IMR-90 (cell line): Measurements from ENCODE around the gene RPS6KA2. TPM values are rescaled to one million over a fixed set of nuclear protein-coding genes. Genes with fewer than 3 reads are reported as not detected.

Experiments
- ATAC-seq: fragments of 200-7000 bp; cut with Tn5 transposase; 2 replicates; pipeline ENCODE4 v1.9.1; 2020; ENCODE audit warnings: low read depth, mild to moderate bottlenecking, moderate library complexity
- BruUV-seq: library from RNA; stranded (reverse); fragments of 400-500 nt; replicated peaks from 2 replicates; lab custom pipeline; 2021; lab: Mats Ljungman, UMichigan
- CTCF ChIA-PET: fragments of 300-600 bp; formaldehyde crosslinking; extraction: SDS; loops from one replicate; lab custom pipeline; 2021; ENCODE audit warnings: antibody characterized with exemption; lab: Yijun Ruan, JAX
- POLR2A ChIA-PET: fragments of 300-600 bp; sonication (Branson Sonifier 250); formaldehyde crosslinking; loops from one replicate; lab custom pipeline; 2022; ENCODE audit warnings: antibody characterized with exemption; ENCODE audit not compliant: unreplicated experiment; lab: Charles Lee
- DNase-seq: peaks from one replicate; pipeline ENCODE4 v3.0.0; 2013
- H2AFZ ChIP-seq: replicated peaks from 2 replicates; pipeline ENCODE3; 2013; ENCODE audit warnings: low read length, mild to moderate bottlenecking; ENCODE audit not compliant: poor library complexity
- H2AK5ac ChIP-seq: 2 replicates; pipeline ENCODE4 v1.6.1; 2013; ENCODE audit warnings: low read depth, low read length, inconsistent platforms
- H2AK9ac ChIP-seq: replicated peaks from 2 replicates; pipeline ENCODE3; 2013; ENCODE audit warnings: mild to moderate bottlenecking, low read depth, low read length, moderate library complexity; ENCODE audit not compliant: poor library complexity
- H2BK120ac ChIP-seq: 2 replicates; pipeline ENCODE4 v1.6.1; 2013; ENCODE audit warnings: low read depth, low read length, inconsistent platforms
- H2BK15ac ChIP-seq: 3 replicates; pipeline ENCODE4 v1.6.1; 2013; ENCODE audit warnings: low read depth, low read length, inconsistent platforms
- H2BK20ac ChIP-seq: 2 replicates; pipeline ENCODE4 v1.6.1; 2013; ENCODE audit warnings: low read depth, mild to moderate bottlenecking, inconsistent platforms, low read length, moderate library complexity
- H2BK5ac ChIP-seq: 2 replicates; pipeline ENCODE4 v1.6.1; 2013; ENCODE audit warnings: mild to moderate bottlenecking, low read depth, low read length, inconsistent platforms; ENCODE audit not compliant: poor library complexity, severe bottlenecking
- H3K14ac ChIP-seq: replicated peaks from 2 replicates; pipeline ENCODE4 v1.6.1; 2013; ENCODE audit warnings: low read depth, low read length, inconsistent platforms
- H3K18ac ChIP-seq: 2 replicates; pipeline ENCODE4 v1.6.1; 2013; ENCODE audit warnings: low read depth, low read length, control low read depth
- H3K23ac ChIP-seq: 2 replicates; pipeline ENCODE4 v1.6.1; 2013; ENCODE audit warnings: low read depth, low read length, inconsistent platforms
- H3K27ac ChIP-seq: 2 replicates; pipeline ENCODE4 v1.5.1; 2013; ENCODE audit warnings: mild to moderate bottlenecking, control low read depth, low read length; ENCODE audit not compliant: insufficient read depth
- H3K27me3 ChIP-seq: 2 replicates; pipeline ENCODE4 v1.6.1; 2013; ENCODE audit warnings: low read length; ENCODE audit not compliant: control insufficient read depth, insufficient read depth
- H3K36me3 ChIP-seq: 2 replicates; pipeline ENCODE4 v1.6.1; 2013; ENCODE audit warnings: low read length, mixed read lengths; ENCODE audit not compliant: control insufficient read depth, insufficient read depth
- H3K4ac ChIP-seq: 2 replicates; pipeline ENCODE4 v1.6.1; 2013; ENCODE audit warnings: low read depth, low read length, inconsistent platforms
- H3K4me1 ChIP-seq: 2 replicates; pipeline ENCODE4 v1.6.1; 2013; ENCODE audit warnings: low read length, mixed read lengths; ENCODE audit not compliant: control insufficient read depth, insufficient read depth
- H3K4me2 ChIP-seq: 2 replicates; pipeline ENCODE4 v1.6.1; 2013; ENCODE audit warnings: low read depth, mild to moderate bottlenecking, control low read depth, low read length, moderate library complexity
- H3K4me3 ChIP-seq: 2 replicates; pipeline ENCODE4 v1.5.1; 2013; ENCODE audit warnings: low read depth, mild to moderate bottlenecking, control low read depth, low read length, moderate library complexity; ENCODE audit not compliant: insufficient read depth
- H3K56ac ChIP-seq: 2 replicates; pipeline ENCODE4 v1.6.1; 2013; ENCODE audit warnings: low read length, inconsistent platforms; ENCODE audit not compliant: insufficient read depth; ENCODE audit errors: extremely low read depth
- H3K79me1 ChIP-seq, 2 experiments: 2 replicates each; pipeline ENCODE4 v1.6.1; 2013; ENCODE audit warnings: low read length in 2 of 2, inconsistent platforms in 1 of 2, low read depth in 1 of 2
- H3K9ac ChIP-seq: 2 replicates; pipeline ENCODE4 v1.6.1; 2013; ENCODE audit warnings: low read depth, low read length, control low read depth
- H3K9me1 ChIP-seq: 2 replicates; pipeline ENCODE4 v1.6.1; 2013; ENCODE audit warnings: low read length, inconsistent platforms; ENCODE audit not compliant: insufficient read depth
- H3K9me3 ChIP-seq: 2 replicates; pipeline ENCODE4 v1.6.1; 2013; ENCODE audit warnings: low read length; ENCODE audit not compliant: control insufficient read depth, insufficient read depth
- H4K20me1 ChIP-seq: 2 replicates; pipeline ENCODE4 v1.6.1; 2013; ENCODE audit warnings: low read length, inconsistent platforms; ENCODE audit not compliant: insufficient read depth
- H4K5ac ChIP-seq: 2 replicates; pipeline ENCODE4 v1.6.1; 2013; ENCODE audit warnings: mild to moderate bottlenecking, low read depth, low read length, control low read depth
- H4K8ac ChIP-seq, 2 experiments: 2 replicates each; pipeline ENCODE4 v1.6.1; 2013; ENCODE audit warnings: low read depth in 2 of 2, low read length in 2 of 2, control low read depth in 1 of 2, inconsistent platforms in 1 of 2
- H4K91ac ChIP-seq: 2 replicates; pipeline ENCODE4 v1.6.1; 2013; ENCODE audit warnings: low read depth, low read length, inconsistent platforms; ENCODE audit not compliant: insufficient read depth
- MAFK ChIP-seq: IDR thresholded peaks from 2 replicates; pipeline ENCODE4 v1.6.1; 2012; ENCODE audit warnings: low read depth, low read length, improper control_type of control experiment
- MAZ ChIP-seq: IDR thresholded peaks from 2 replicates; pipeline ENCODE4 v1.6.1; 2012; ENCODE audit warnings: low read depth, mild to moderate bottlenecking, low read length, improper control_type of control experiment, moderate library complexity, borderline replicate concordance
- NFE2L2 ChIP-seq: fragments of 150-350 bp; IDR thresholded peaks from 2 replicates; pipeline ENCODE4 v1.6.1; 2016; ENCODE audit warnings: low read depth, mild to moderate bottlenecking, low read length
- POLR2A ChIP-seq: IDR thresholded peaks from 2 replicates; pipeline ENCODE4 v1.6.1; 2012; ENCODE audit warnings: mild to moderate bottlenecking, low read depth, low read length
- SMC3 ChIP-seq: fragments of 150-350 bp; IDR thresholded peaks from 2 replicates; pipeline ENCODE4 v1.6.1; 2016; ENCODE audit warnings: low read depth, mild to moderate bottlenecking, antibody characterized with exemption, low read length, moderate library complexity
- USF2 ChIP-seq: fragments of 150-350 bp; IDR thresholded peaks from 2 replicates; pipeline ENCODE4 v1.6.1; 2017; ENCODE audit warnings: mild to moderate bottlenecking, antibody characterized with exemption, low read length, low read depth
- WGBS, 2 experiments: methylation state at CpG; one replicate each; pipeline versions ENCODE4 v1.1.5 to v1.1.7; 2013; ENCODE audit warnings: missing lambda C conversion rate in 2 of 2; ENCODE audit not compliant: insufficient read length in 1 of 2; ENCODE audit errors: extremely low coverage in 2 of 2; 5-methylcytosine and 5-hydroxymethylcytosine counted together
- dilution Hi-C: fragments of 300-500 bp; cut with HindIII; formaldehyde crosslinking; loops from one replicate; pipeline ENCODE4 v1.14.3; 2018; ENCODE audit warnings: low sequenced_read_pairs; ENCODE audit not compliant: unreplicated experiment
- in situ Hi-C: fragments of 300-500 bp; cut with MboI; formaldehyde crosslinking; loops from 3 replicates; pipeline ENCODE4 v1.14.3; 2019; ENCODE audit warnings: low sequenced_read_pairs, inconsistent platforms, mixed read lengths
- intact Hi-C: fragments of 100-400 bp; cut with micrococcal nuclease; formaldehyde crosslinking; loops from 2 replicates; pipeline ENCODE4 v1.10.0; 2022
- polyA plus RNA-seq, 3 experiments: library from polyadenylated mRNA; depleted of rRNA; stranded (reverse); fragments of >200 nt; gene quantifications; 2 replicates each; pipeline ENCODE4 v1.2.3, GENCODE V29; 2012; ENCODE audit warnings: low replicate concordance in 1 of 3
- total RNA-seq: library from RNA; depleted of rRNA; stranded (reverse); fragments of >200 nt; gene quantifications from 2 replicates; pipeline ENCODE4 v1.2.3, GENCODE V29; 2012

The RPS6KA2 gene
- total and polyA plus RNA-seq, 2 of the 4 experiments (the other 2 are of a cell fraction) = 26.9 to 31.3 TPM

DNA sequence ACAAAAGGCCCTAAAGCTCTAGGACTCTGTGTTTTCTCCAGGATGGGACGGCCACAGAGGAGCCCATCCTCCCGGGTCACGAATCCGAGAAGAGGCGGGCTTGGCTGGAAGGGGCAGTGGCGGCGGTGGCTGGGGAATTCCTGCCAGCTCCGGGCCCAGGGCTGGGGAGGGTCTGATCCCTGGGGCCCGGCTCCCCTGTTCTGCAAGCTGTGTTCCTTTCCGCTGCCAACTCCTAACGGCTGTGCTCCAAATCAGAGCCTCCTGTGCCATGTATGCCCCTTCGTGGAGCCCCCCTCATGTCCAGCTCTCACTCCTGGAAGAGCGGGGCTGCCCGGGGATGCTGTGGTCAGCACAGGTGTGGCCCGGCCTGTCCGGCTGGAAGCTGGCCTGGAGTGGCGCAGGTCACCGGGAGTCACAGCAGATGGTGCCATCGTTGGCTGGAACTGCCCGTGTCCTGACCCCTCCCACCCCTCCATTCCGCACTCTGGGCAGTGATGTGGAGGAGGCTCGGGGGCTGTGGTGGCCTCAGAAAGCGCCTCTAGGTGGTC, 156.1 kb downstream of the RPS6KA2 start:
- H3K4me3 ChIP-seq = no peak overlapping the region
- no peak overlapping the region for H2BK15ac ChIP-seq
- H2AK9ac ChIP-seq = no peak overlapping the region
- no peak overlapping the region for H2BK20ac ChIP-seq
- in situ Hi-C loops = no loop called here
- no peak overlapping the region for H3K56ac ChIP-seq
- peaks cover 10% of the 10 kb centered on the region for H3K9me1 ChIP-seq
- H3K36me3 ChIP-seq = peaks cover 37% of the 10 kb centered on the region
- dilution Hi-C loops = no loop called here
- no peak for TF ChIP-seq POLR2A
- TF ChIP-seq MAZ = no peak
- no peak for TF ChIP-seq NFE2L2
- TF ChIP-seq USF2 = no peak
- TF ChIP-seq SMC3 = no peak
- no peak for TF ChIP-seq MAFK
- H4K8ac ChIP-seq = no peak overlapping the region
- H2AFZ ChIP-seq = no peak overlapping the region
- H3K18ac ChIP-seq = no peak overlapping the region
- no peak overlapping the region for H4K91ac ChIP-seq
- no TSS peak for BruUV-seq
- H3K79me1 ChIP-seq = no peaks in the 10 kb centered on the region
- H3K4me1 ChIP-seq = peaks cover 2% of the 10 kb centered on the region; the same call in 1 of the 2 replicates
- H3K4me2 ChIP-seq = no peak overlapping the region
- POLR2A ChIA-PET = no interaction called here
- intact Hi-C loops = no loop called here
- DNase-seq (no peak), ATAC-seq (no peak)
- H3K27me3 ChIP-seq = no peaks in the 10 kb centered on the region
- H3K23ac ChIP-seq = no peak overlapping the region
- peaks cover 7% of the 10 kb centered on the region for H4K20me1 ChIP-seq
- WGBS, 2 experiments = 78% methylated on average over 10 of the region's 23 CpGs; no CpG with 5 or more reads in 1 of the 2 experiments
- H3K14ac ChIP-seq = no peak overlapping the region
- no peak overlapping the region for H2AK5ac ChIP-seq
- H4K5ac ChIP-seq = no peak overlapping the region
- no peak overlapping the region for H3K27ac ChIP-seq
- H3K9me3 ChIP-seq = no peaks in the 10 kb centered on the region
- H3K4ac ChIP-seq = no peak overlapping the region
- H2BK5ac ChIP-seq = no peak overlapping the region
- CTCF ChIA-PET = no interaction called here
- H2BK120ac ChIP-seq = no peak overlapping the region
- no peak overlapping the region for H3K9ac ChIP-seq
